ENCODE results near the gene FMNL2.

- TF ChIP-seq, protein P1, sequence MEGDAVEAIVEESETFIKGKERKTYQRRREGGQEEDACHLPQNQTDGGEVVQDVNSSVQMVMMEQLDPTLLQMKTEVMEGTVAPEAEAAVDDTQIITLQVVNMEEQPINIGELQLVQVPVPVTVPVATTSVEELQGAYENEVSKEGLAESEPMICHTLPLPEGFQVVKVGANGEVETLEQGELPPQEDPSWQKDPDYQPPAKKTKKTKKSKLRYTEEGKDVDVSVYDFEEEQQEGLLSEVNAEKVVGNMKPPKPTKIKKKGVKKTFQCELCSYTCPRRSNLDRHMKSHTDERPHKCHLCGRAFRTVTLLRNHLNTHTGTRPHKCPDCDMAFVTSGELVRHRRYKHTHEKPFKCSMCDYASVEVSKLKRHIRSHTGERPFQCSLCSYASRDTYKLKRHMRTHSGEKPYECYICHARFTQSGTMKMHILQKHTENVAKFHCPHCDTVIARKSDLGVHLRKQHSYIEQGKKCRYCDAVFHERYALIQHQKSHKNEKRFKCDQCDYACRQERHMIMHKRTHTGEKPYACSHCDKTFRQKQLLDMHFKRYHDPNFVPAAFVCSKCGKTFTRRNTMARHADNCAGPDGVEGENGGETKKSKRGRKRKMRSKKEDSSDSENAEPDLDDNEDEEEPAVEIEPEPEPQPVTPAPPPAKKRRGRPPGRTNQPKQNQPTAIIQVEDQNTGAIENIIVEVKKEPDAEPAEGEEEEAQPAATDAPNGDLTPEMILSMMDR (IDR thresholded peaks at IDR 0.05): no peak
- TF ChIP-seq POLR2A (IDR thresholded peaks at IDR 0.05): no peak
These were observed 137.5 kb downstream of the FMNL2 start for GRCh38 chr2:152472481-152472887.

Measured in stomach (tissue), 4 donors.